ENCODE measurements around the gene NTRK3. TPM values are rescaled to one million over a fixed set of nuclear protein-coding genes. Genes with fewer than 3 reads are reported as not detected.

Gene NTRK3
- total and polyA plus RNA-seq, 5 donors = 2.6 to 5.5 (median 3.6) TPM

GRCh38 chr15:88204584-88204983 lies 52.0 kb downstream of the NTRK3 start:
- intact Hi-C loops (cut with DNase I) = no loop called here
- WGBS = 65% methylated on average over 4 of the region's 4 CpGs
- Histone ChIP-seq H3K27ac (ENCODE audit: low read length) (no peak overlapping the region), H3K27me3 (ENCODE audit: control insufficient read depth, insufficient read depth) (no peaks in the 10 kb centered on the region), H3K4me3 (ENCODE audit: low read length) (no peak overlapping the region), H3K4me1 (ENCODE audit: control insufficient read depth, insufficient read depth, low read length) (peaks cover 5% of the 10 kb centered on the region), H3K9me3 (ENCODE audit: control insufficient read depth, low read length) (no peaks in the 10 kb centered on the region)
- DNase-seq (no peak), ATAC-seq (no peak)

DNA sequence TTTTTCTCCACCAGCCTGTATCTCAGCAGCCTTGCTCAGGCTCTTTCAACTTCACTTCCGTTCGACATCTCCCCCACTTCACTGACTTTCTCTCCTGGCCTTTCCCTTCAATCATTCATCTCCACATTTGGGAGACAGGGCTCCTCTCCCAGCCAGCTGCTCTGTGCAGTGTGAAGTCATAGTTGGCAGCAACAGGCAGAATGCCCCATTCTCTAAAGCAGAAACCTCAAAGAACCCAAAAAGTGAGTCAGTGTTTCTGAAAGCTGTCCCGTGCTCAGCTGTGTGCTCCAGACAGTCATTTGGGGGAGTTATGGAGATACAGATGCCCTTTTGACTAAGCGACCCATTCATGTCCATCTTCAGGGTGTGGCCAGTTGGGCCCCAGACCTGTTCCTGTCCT lies 54.3 kb downstream of the NTRK3 start:
- intact Hi-C loops (cut with DNase I) = no loop called here
- ATAC-seq = peak; percentile 26 to 75
- peak in 1 of 3 donors; percentile 37 for DNase-seq
- Histone ChIP-seq H3K9me3 (ENCODE audit: control insufficient read depth, low read length) (no peaks in the 10 kb centered on the region), H3K27ac (ENCODE audit: low read length) (no peak overlapping the region), H3K4me1 (ENCODE audit: control insufficient read depth, insufficient read depth, low read length) (peaks cover 5% of the 10 kb centered on the region), H3K27me3 (ENCODE audit: control insufficient read depth, insufficient read depth) (no peaks in the 10 kb centered on the region), H3K4me3 (ENCODE audit: low read length) (no peak overlapping the region)
- 47% methylated on average over 4 of the region's 4 CpGs for WGBS

GRCh38 chr15:88201207-88201606 lies 55.3 kb downstream of the NTRK3 start:
- 71% methylated on average over 3 of the region's 3 CpGs for WGBS
- no peaks in the 10 kb centered on the region for H3K9me3 ChIP-seq (ENCODE audit: control insufficient read depth, low read length)
- peaks cover 5% of the 10 kb centered on the region for H3K4me1 ChIP-seq (ENCODE audit: control insufficient read depth, insufficient read depth, low read length)
- no peak overlapping the region for H3K4me3 ChIP-seq (ENCODE audit: low read length)
- no peak overlapping the region for H3K27ac ChIP-seq (ENCODE audit: low read length)
- DNase-seq = no peak
- intact Hi-C loops (cut with DNase I) = no loop called here
- no peak for ATAC-seq
- H3K27me3 ChIP-seq (ENCODE audit: control insufficient read depth, insufficient read depth) = no peaks in the 10 kb centered on the region

GRCh38 chr15:88196961-88197360 lies 59.6 kb downstream of the NTRK3 start:
- DNase-seq = no peak
- no peak overlapping the region for H3K27ac ChIP-seq (ENCODE audit: low read length)
- no peak overlapping the region for H3K4me3 ChIP-seq (ENCODE audit: low read length)
- intact Hi-C loops (cut with DNase I) = no loop called here
- H3K27me3 ChIP-seq (ENCODE audit: control insufficient read depth, insufficient read depth) = no peaks in the 10 kb centered on the region
- ATAC-seq = no peak
- no peaks in the 10 kb centered on the region for H3K4me1 ChIP-seq (ENCODE audit: control insufficient read depth, insufficient read depth, low read length)
- H3K9me3 ChIP-seq (ENCODE audit: control insufficient read depth, low read length) = no peaks in the 10 kb centered on the region

- WGBS = 84% methylated on average over 4 of the region's 4 CpGs
- H3K9me3 ChIP-seq (ENCODE audit: control insufficient read depth, low read length) = no peaks in the 10 kb centered on the region
- ATAC-seq (no peak), DNase-seq (no peak)
- H3K27me3 ChIP-seq (ENCODE audit: control insufficient read depth, insufficient read depth) = no peaks in the 10 kb centered on the region
- no peak overlapping the region for H3K4me3 ChIP-seq (ENCODE audit: low read length)
- H3K27ac ChIP-seq (ENCODE audit: low read length) = no peak overlapping the region
- intact Hi-C loops (cut with DNase I) = no loop called here
- H3K4me1 ChIP-seq (ENCODE audit: control insufficient read depth, insufficient read depth, low read length) = peaks cover 1% of the 10 kb centered on the region
These were observed 62.4 kb downstream of the NTRK3 start for GRCh38 chr15:88194162-88194561.

DNA sequence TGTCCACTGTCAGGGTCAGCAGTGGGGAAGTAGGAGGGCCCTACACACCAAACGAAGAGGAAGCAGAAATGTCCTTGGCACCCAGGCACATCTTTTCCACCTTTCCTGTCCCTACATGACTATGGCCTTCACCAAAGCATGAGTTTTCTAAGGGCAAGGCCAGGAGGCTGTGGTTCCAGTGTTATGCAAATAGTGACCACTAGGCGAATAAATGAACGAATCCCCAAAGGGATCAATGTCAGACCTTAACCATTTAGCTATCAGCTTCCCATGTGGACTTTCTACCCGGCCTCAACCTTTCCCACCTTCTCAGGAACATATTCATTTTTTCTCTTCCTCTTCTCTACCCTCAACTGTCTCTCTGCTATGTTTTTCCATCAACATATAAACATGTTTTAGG lies 63.1 kb downstream of the NTRK3 start:
- H3K9me3 ChIP-seq (ENCODE audit: control insufficient read depth, low read length) = no peaks in the 10 kb centered on the region
- DNase-seq (no peak), ATAC-seq (no peak)
- H3K4me3 ChIP-seq (ENCODE audit: low read length) = no peak overlapping the region
- H3K4me1 ChIP-seq (ENCODE audit: control insufficient read depth, insufficient read depth, low read length) = peaks cover 1% of the 10 kb centered on the region
- H3K27ac ChIP-seq (ENCODE audit: low read length) = no peak overlapping the region
- intact Hi-C loops (cut with DNase I) = no loop called here
- 73% methylated on average over 4 of the region's 4 CpGs for WGBS
- no peaks in the 10 kb centered on the region for H3K27me3 ChIP-seq (ENCODE audit: control insufficient read depth, insufficient read depth)

- H3K27me3 ChIP-seq (ENCODE audit: control insufficient read depth, insufficient read depth) = no peaks in the 10 kb centered on the region
- peaks cover 1% of the 10 kb centered on the region for H3K4me1 ChIP-seq (ENCODE audit: control insufficient read depth, insufficient read depth, low read length)
- ATAC-seq (no peak), DNase-seq (no peak)
- no peak overlapping the region for H3K27ac ChIP-seq (ENCODE audit: low read length)
- no peaks in the 10 kb centered on the region for H3K9me3 ChIP-seq (ENCODE audit: control insufficient read depth, low read length)
- intact Hi-C loops (cut with DNase I) = no loop called here
- no peak overlapping the region for H3K4me3 ChIP-seq (ENCODE audit: low read length)
- WGBS = 85% methylated on average over 10 of the region's 10 CpGs
These were observed 64.8 kb downstream of the NTRK3 start for GRCh38 chr15:88191812-88192165.

- peaks cover 1% of the 10 kb centered on the region for H3K4me1 ChIP-seq (ENCODE audit: control insufficient read depth, insufficient read depth, low read length)
- no peaks in the 10 kb centered on the region for H3K27me3 ChIP-seq (ENCODE audit: control insufficient read depth, insufficient read depth)
- H3K9me3 ChIP-seq (ENCODE audit: control insufficient read depth, low read length) = no peaks in the 10 kb centered on the region
- no peak for ATAC-seq
- H3K4me3 ChIP-seq (ENCODE audit: low read length) = no peak overlapping the region
- intact Hi-C loops (cut with DNase I) = no loop called here
- DNase-seq = no peak
- 79% methylated on average over 3 of the region's 3 CpGs for WGBS
- H3K27ac ChIP-seq (ENCODE audit: low read length) = no peak overlapping the region
These were observed 66.3 kb downstream of the NTRK3 start for GRCh38 chr15:88190232-88190631.

DNA sequence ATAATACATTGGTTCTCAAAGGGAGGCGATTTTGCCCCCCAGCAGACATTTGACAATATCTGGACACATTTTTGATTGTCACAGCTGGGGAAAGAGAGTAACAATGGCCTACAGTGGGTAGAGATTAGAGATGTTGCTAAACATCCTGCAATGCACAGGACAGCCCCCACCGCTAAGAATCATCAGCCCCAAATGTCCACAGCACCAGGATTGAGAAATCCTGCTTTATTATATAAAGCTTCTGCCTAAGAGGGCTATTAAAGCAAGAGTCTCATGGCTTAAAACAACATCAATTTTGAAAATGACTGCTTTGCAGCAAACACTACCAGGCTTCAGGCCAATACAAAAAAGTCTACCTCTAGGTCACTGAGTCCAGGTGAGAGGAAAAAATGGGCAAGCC lies 68.2 kb downstream of the NTRK3 start:
- H3K9me3 ChIP-seq (ENCODE audit: control insufficient read depth, low read length) = no peaks in the 10 kb centered on the region
- H3K27ac ChIP-seq (ENCODE audit: low read length) = no peak overlapping the region
- H3K27me3 ChIP-seq (ENCODE audit: control insufficient read depth, insufficient read depth) = no peaks in the 10 kb centered on the region
- H3K4me3 ChIP-seq (ENCODE audit: low read length) = no peak overlapping the region
- intact Hi-C loops (cut with DNase I) = no loop called here
- H3K4me1 ChIP-seq (ENCODE audit: control insufficient read depth, insufficient read depth, low read length) = peaks cover 1% of the 10 kb centered on the region
- peak in 1 of 2 donors; percentile 37 for ATAC-seq
- DNase-seq = no peak
- WGBS = 67% methylated on average over 2 of the region's 2 CpGs

DNA sequence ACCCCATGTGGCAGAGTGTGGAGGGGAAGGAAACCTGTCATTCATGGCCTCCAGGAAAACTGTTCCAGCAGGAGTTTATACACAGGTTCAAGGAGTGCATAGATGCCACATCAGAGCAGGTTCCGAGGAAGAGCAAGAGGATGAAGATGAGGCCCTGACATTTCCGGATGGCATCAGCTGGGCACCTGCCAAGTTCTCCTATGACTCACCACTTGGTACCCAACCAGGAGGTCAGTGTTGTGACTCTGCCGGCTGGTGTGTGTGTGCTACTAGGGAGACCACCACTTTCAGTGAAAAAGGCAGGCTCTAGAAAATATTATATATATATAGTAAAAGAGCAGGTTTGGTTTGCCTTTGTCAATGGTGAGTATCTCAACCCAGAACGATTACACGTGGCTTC lies 69.3 kb downstream of the NTRK3 start:
- intact Hi-C loops (cut with DNase I) = no loop called here
- H3K9me3 ChIP-seq (ENCODE audit: control insufficient read depth, low read length) = no peaks in the 10 kb centered on the region
- H3K4me1 ChIP-seq (ENCODE audit: control insufficient read depth, insufficient read depth, low read length) = peaks cover 1% of the 10 kb centered on the region
- ATAC-seq = peak in 1 of 2 donors; percentile 29
- 41% methylated on average over 5 of the region's 5 CpGs for WGBS
- H3K4me3 ChIP-seq (ENCODE audit: low read length) = no peak overlapping the region
- DNase-seq = peak in 2 of 3 donors; percentile 28 to 59
- no peak overlapping the region for H3K27ac ChIP-seq (ENCODE audit: low read length)
- H3K27me3 ChIP-seq (ENCODE audit: control insufficient read depth, insufficient read depth) = no peaks in the 10 kb centered on the region

- Histone ChIP-seq H3K27ac (ENCODE audit: low read length) (no peak overlapping the region), H3K27me3 (ENCODE audit: control insufficient read depth, insufficient read depth) (no peaks in the 10 kb centered on the region), H3K4me3 (ENCODE audit: low read length) (no peak overlapping the region), H3K9me3 (ENCODE audit: control insufficient read depth, low read length) (no peaks in the 10 kb centered on the region), H3K4me1 (ENCODE audit: control insufficient read depth, insufficient read depth, low read length) (no peaks in the 10 kb centered on the region)
- intact Hi-C loops (cut with DNase I) = no loop called here
- WGBS = 67% methylated on average over 3 of the region's 3 CpGs
- DNase-seq (no peak), ATAC-seq (no peak)
These were observed 71.0 kb downstream of the NTRK3 start for GRCh38 chr15:88185584-88185983.

DNA sequence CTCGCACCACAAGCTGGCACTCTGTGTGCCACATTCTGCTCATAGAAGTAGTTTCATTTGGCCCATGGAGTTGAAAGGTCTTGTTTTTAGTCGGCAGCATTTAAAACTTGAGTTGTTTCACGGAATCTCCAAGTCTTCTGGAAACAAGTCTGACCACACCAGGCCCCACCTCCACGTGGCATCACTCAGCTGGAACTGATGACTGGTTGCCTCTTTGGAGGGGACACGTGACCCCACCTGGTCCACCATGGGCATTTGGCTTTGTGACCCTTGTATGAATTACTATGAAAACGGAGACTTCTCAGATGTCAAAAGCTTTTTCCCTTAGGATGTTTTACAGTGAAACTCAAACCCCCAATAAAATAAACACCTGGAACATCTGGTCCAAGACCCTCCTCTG lies 74.9 kb downstream of the NTRK3 start:
- DNase-seq (no peak), ATAC-seq (no peak)
- H3K27me3 ChIP-seq (ENCODE audit: control insufficient read depth, insufficient read depth) = no peaks in the 10 kb centered on the region
- 87% methylated on average over 6 of the region's 6 CpGs for WGBS
- intact Hi-C loops (cut with DNase I) = no loop called here
- no peak overlapping the region for H3K27ac ChIP-seq (ENCODE audit: low read length)
- no peak overlapping the region for H3K4me3 ChIP-seq (ENCODE audit: low read length)
- no peaks in the 10 kb centered on the region for H3K9me3 ChIP-seq (ENCODE audit: control insufficient read depth, low read length)
- H3K4me1 ChIP-seq (ENCODE audit: control insufficient read depth, insufficient read depth, low read length) = no peaks in the 10 kb centered on the region

All from right cardiac atrium (tissue), 5 donors.